Rectal smooth muscle tissue (tissue), 1 donor: Measurements from ENCODE around the gene FARP1.
A peak's percentile ranks its signal among the peaks of the same experiment; 100 is the strongest.

ENCODE experiments used
- H3K27ac ChIP-seq: one replicate; pipeline ENCODE4 v1.7.0; 2013; ENCODE audit warnings: low read depth, low read length, inconsistent platforms
- H3K27me3 ChIP-seq: one replicate; pipeline ENCODE4 v1.7.0; 2013; ENCODE audit warnings: low read length; ENCODE audit not compliant: control insufficient read depth, insufficient read depth
- H3K36me3 ChIP-seq: one replicate; pipeline ENCODE4 v1.7.0; 2013; ENCODE audit warnings: low read length; ENCODE audit not compliant: control insufficient read depth, insufficient read depth
- H3K4me1 ChIP-seq: one replicate; pipeline ENCODE4 v1.7.0; 2013; ENCODE audit warnings: low read length; ENCODE audit not compliant: control insufficient read depth, insufficient read depth
- H3K4me3 ChIP-seq: one replicate; pipeline ENCODE4 v1.7.0; 2013; ENCODE audit warnings: low read length
- H3K9ac ChIP-seq: one replicate; pipeline ENCODE4 v1.7.0; 2013; ENCODE audit warnings: low read length

Gene FARP1

DNA sequence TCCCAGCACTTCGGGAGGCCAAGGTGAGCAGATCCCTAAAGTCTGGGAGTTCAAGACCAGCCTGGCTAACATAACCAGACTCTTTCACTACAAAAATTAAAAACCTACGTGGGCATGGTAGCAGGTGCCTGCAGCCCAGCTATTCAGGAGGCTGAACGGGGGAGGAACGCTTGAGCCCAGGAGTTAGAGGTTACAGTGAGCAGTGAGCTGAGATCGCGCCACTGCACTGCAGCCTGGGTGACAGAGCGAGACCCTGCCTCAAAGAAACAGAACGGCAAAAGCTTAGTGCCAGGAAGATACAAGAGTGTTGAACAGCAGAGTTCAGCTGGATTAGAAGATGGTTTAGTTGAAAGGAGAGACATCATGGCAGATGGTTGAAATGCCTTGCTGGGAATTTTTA is 58.3 kb downstream of the FARP1 start:
- peaks cover 7% of the 10 kb centered on the region for H3K4me1 ChIP-seq
- no peak overlapping the region for H3K9ac ChIP-seq
- H3K27ac ChIP-seq: no peak overlapping the region
- H3K36me3 ChIP-seq: no peaks in the 10 kb centered on the region
- H3K27me3 ChIP-seq: no peaks in the 10 kb centered on the region
- no peak overlapping the region for H3K4me3 ChIP-seq

- Histone ChIP-seq H3K4me1 (peaks cover 7% of the 10 kb centered on the region), H3K9ac (no peak overlapping the region), H3K27ac (peak overlapping the region; percentile 22), H3K36me3 (no peaks in the 10 kb centered on the region), H3K27me3 (no peaks in the 10 kb centered on the region), H3K4me3 (no peak overlapping the region)
These were observed 59.1 kb downstream of the FARP1 start for GRCh38 chr13:98201984-98202383.

DNA sequence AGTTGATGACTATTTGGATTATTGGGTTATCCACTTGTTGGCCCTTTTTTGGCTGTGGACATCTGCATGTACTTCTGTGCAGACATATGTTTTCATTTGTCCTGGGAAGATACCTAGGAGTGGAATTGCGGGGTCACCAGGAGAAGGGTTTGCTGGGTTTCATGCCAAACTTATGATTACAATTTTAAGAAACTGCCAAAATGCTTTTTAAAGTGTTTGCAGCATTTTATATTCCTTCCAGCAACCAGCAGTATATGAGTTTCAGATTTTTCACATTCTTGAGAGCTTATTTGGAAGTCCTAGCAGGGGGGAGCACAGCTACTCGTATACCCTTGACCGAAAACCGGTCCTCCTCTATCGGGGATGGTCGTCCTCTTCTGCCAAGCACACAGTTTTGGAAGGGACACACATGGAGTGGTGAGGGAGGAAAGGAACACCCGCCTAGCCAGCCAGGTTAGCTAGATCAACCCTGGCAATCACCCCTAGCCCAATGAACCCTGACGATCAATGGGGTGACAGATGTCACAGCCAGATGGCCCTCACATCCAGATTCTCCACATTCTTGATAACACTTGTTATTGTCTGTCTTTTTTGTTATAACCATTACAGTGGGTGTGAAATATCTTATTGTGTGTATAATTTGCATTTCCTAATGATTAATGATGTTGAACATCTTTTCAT is 60.9 kb downstream of the FARP1 start:
- Histone ChIP-seq H3K9ac (no peak overlapping the region), H3K4me3 (no peak overlapping the region), H3K36me3 (no peaks in the 10 kb centered on the region), H3K27ac (no peak overlapping the region), H3K4me1 (peaks cover 10% of the 10 kb centered on the region), H3K27me3 (no peaks in the 10 kb centered on the region)

- Histone ChIP-seq H3K9ac (no peak overlapping the region), H3K4me1 (peaks cover 10% of the 10 kb centered on the region), H3K36me3 (no peaks in the 10 kb centered on the region), H3K27ac (no peak overlapping the region), H3K4me3 (no peak overlapping the region), H3K27me3 (no peaks in the 10 kb centered on the region)
These were observed 61.7 kb downstream of the FARP1 start for GRCh38 chr13:98204546-98204945.

- Histone ChIP-seq H3K9ac (no peak overlapping the region), H3K27ac (peak overlapping the region; percentile 87), H3K36me3 (no peaks in the 10 kb centered on the region), H3K4me1 (peaks cover 8% of the 10 kb centered on the region), H3K27me3 (no peaks in the 10 kb centered on the region), H3K4me3 (no peak overlapping the region)
These were observed 64.1 kb downstream of the FARP1 start for GRCh38 chr13:98206946-98207345.

- no peaks in the 10 kb centered on the region for H3K36me3 ChIP-seq
- no peak overlapping the region for H3K4me3 ChIP-seq
- H3K27me3 ChIP-seq: no peaks in the 10 kb centered on the region
- peaks cover 6% of the 10 kb centered on the region for H3K4me1 ChIP-seq
- no peak overlapping the region for H3K9ac ChIP-seq
- H3K27ac ChIP-seq: peak overlapping the region; percentile 87
These were observed 64.5 kb downstream of the FARP1 start for GRCh38 chr13:98207416-98207815.

DNA sequence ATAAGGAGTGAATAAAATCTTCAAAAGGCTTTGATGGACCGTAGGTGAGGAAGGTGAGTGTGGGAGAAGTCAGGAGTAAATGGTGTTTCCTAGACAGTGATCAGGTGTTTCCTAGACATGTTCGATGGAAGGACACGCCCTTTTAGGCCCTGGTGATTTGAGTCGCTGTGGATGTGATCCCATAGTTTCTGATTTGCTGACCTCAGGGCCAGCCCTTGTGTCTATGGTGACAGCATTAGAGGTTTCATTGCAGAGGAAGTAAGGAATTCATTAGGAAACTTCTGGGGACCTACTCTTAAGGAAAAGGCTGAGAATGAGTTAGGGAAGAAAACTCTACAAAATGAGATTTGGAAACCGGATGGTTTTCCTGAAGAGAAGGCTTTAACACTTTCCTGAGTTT is 65.7 kb downstream of the FARP1 start:
- Histone ChIP-seq H3K4me3 (no peak overlapping the region), H3K36me3 (no peaks in the 10 kb centered on the region), H3K27me3 (no peaks in the 10 kb centered on the region), H3K4me1 (peaks cover 6% of the 10 kb centered on the region), H3K27ac (peak overlapping the region; percentile 11), H3K9ac (no peak overlapping the region)

- no peak overlapping the region for H3K9ac ChIP-seq
- H3K36me3 ChIP-seq: no peaks in the 10 kb centered on the region
- no peaks in the 10 kb centered on the region for H3K27me3 ChIP-seq
These were observed 69.9 kb downstream of the FARP1 start for GRCh38 chr13:98212763-98213162.

GRCh38 chr13:98213354-98213753 is 70.5 kb downstream of the FARP1 start:
- Histone ChIP-seq H3K4me1 (peaks cover 8% of the 10 kb centered on the region), H3K9ac (no peak overlapping the region), H3K4me3 (no peak overlapping the region), H3K36me3 (no peaks in the 10 kb centered on the region), H3K27ac (no peak overlapping the region), H3K27me3 (no peaks in the 10 kb centered on the region)

More at GRCh38 chr13:98212763-98213162, 69.9 kb downstream of the FARP1 start:
- no peak overlapping the region for H3K27ac ChIP-seq
- no peak overlapping the region for H3K4me3 ChIP-seq
- peaks cover 8% of the 10 kb centered on the region for H3K4me1 ChIP-seq

DNA sequence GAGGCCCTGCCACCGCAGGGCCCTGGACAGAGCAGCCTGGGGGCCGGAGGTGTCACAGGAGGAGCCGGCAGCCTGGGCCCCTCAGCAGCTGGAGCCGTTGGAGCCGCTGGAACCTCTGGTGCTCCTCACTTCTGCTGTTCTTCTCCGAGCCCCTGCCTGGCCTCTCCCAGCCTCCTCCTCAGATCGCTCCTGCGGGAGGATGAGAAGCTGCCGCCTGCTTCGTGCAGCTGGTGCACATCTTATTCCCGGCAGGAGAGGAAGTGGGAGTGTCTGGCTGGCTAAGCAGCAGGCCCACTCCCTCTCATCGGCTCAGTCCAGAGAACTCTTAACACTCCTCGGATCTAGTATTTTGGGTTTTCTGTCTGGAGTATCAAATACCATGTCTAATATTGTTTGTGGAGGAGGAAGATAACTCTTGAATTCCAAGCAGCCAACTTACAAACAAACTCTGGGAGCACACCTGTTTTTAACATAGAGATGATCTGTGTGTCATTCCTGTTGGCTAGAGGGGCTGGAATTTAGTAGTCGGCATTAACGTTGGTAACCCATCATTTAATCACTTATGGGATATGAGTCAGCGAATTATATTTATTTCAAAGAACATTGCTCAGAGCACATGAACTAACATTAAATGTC is 71.2 kb downstream of the FARP1 start:
- Histone ChIP-seq H3K4me1 (peaks cover 8% of the 10 kb centered on the region), H3K27me3 (no peaks in the 10 kb centered on the region), H3K9ac (no peak overlapping the region), H3K36me3 (no peaks in the 10 kb centered on the region), H3K4me3 (no peak overlapping the region), H3K27ac (no peak overlapping the region)

DNA sequence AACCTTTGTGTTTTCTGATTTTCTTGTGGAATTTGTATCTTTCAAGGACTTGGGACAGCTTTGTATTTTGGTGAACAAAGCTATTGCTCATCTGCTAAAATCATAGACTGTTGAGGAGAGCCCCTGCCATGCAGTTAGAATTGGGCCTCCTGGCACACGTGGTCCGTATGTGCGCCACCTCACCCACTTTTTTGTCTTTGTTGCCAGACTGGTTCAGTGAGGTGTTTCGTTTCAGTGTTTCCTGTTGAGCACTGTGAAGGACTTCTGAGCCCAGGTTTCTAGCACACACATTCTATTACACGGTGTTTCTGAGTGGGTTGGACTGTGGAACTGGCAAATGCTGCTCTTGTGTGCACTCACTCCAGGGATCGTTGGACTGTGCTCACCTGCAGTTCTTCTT is 71.8 kb downstream of the FARP1 start:
- no peak overlapping the region for H3K4me3 ChIP-seq
- H3K27ac ChIP-seq: no peak overlapping the region
- H3K27me3 ChIP-seq: no peaks in the 10 kb centered on the region
- peaks cover 8% of the 10 kb centered on the region for H3K4me1 ChIP-seq
- no peak overlapping the region for H3K9ac ChIP-seq
- H3K36me3 ChIP-seq: no peaks in the 10 kb centered on the region

DNA sequence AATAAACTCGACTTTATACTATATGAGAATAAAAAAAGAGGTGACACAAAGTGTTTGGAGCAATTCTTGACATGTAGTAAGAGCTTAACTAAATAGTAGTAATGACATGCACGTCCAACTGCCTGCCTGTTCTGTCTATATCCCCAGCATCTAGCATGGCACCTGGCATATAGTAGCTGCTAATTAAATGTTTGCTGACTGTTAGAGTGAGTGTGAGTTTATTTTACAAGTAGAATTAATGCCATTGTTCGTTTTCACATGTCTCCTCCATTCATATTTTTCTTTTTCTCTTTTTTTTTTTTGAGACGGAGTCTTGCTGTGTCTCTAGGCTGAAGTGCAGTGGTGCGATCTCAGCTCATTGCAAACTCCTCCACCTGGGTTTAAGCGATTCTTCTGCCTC is 72.6 kb downstream of the FARP1 start:
- H3K4me1 ChIP-seq: peaks cover 9% of the 10 kb centered on the region
- no peaks in the 10 kb centered on the region for H3K27me3 ChIP-seq
- H3K4me3 ChIP-seq: no peak overlapping the region
- no peak overlapping the region for H3K27ac ChIP-seq
- no peaks in the 10 kb centered on the region for H3K36me3 ChIP-seq
- H3K9ac ChIP-seq: no peak overlapping the region

DNA sequence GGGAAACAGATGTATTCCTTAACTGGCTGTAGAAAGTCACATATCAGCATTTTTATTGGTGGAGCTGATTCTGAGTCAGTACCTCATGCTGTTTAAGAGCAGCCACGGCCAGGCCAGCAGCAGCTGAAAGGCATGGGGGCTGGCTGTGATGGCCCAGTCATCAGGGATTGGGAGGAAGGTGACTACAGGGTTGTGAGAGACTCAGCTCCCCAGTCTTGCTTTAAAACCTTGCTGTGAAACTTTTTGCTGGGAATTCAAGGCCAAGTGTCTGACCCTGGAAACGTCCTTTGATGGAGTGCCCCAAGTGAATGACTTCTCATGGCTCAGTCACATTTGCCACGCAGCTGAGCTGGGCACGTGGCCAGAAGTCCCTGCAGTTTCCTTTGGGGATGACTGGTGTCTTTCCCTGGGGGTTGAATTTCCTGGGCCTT is 73.3 kb downstream of the FARP1 start:
- H3K9ac ChIP-seq: no peak overlapping the region
- no peak overlapping the region for H3K27ac ChIP-seq
- H3K4me3 ChIP-seq: no peak overlapping the region
- peaks cover 9% of the 10 kb centered on the region for H3K4me1 ChIP-seq
- H3K36me3 ChIP-seq: no peaks in the 10 kb centered on the region
- H3K27me3 ChIP-seq: no peaks in the 10 kb centered on the region
